Fibroblast of skin of abdomen (primary cell): ENCODE data around the gene MAPK8.
"Not testable (repeated sequence)": the region's sequence is repeated elsewhere in the genome, so short reads cannot be mapped to it uniquely, and the experiment has no call there.

ENCODE experiments used
- DNase-seq: peaks from one replicate; pipeline ENCODE4 v3.0.0-alpha.2; 2013

MAPK8 gene

DNA sequence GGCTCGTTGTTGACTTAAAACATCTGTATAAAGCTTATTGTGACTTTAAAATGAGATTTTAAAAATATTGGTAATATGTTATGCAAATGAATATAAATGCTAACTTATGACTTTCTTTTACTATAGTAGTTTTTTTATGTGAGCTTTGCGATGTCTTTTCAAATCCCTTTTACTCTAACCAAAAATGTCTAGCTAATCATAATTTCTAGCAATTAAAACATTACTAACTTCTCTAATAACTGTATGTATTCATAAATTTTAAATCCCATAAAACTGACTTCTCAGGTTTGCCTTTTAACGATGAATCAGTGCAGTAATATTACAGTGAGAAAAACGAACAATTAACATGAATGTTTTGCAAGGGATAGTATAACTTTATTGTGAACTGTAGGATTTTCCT, 113.2 kb downstream of the MAPK8 start:
- no peak for DNase-seq

DNA sequence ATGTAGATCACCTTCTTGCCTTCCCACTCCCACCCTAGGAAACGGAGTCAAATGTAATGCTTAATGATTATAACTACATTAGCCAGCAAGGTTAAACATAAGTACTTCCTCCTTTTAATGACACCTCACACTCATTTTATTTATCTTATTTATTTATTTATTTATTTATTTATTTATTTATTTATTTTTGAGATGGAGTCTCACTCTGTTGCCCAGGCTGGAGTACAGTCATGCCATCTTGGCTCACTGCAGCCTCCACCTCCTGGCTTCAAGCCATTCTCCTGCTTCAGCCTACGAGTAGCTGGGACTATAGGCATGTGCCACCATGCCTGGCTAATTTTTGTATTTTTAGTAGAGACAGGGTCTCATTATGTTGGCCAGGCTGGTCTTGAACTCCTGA, 115.4 kb downstream of the MAPK8 start:
- not testable (repeated sequence) for DNase-seq

DNA sequence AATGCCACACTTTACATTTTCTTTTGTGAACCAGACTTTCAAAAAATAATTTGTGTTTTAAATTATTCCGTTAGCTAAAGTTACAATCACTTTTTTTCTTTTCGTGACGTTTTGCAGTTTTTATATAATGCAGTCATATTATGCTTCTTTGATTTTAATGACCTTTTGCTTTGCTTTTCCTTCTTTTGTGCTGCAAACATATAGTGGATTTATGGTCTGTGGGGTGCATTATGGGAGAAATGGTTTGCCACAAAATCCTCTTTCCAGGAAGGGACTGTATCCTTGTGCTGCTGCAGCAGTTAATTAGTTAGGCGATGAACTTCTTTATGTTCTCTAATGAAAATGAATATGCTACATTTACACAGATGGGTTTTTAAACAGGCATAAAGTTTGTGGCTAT, 117.4 kb downstream of the MAPK8 start:
- DNase-seq: no peak

DNA sequence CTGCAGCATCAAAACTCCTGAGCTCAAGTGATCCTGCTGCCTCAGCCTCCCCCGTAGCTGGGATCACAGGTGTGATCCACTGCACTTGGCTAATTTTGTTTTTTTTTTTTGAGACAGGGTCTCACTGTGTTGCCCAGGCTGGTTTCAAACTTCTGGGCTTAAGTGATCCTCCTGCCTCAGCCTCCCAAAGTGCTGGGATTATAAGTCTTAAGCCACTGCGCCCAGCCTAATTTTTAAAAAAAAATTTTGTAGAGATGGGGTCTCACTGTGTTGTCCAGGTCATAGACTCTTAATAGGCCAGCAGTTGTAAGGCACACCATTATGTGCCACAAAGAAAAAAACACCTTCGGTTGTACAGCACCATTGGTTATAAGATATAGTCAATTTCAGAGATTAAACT, 122.4 kb downstream of the MAPK8 start:
- DNase-seq: no peak

DNA sequence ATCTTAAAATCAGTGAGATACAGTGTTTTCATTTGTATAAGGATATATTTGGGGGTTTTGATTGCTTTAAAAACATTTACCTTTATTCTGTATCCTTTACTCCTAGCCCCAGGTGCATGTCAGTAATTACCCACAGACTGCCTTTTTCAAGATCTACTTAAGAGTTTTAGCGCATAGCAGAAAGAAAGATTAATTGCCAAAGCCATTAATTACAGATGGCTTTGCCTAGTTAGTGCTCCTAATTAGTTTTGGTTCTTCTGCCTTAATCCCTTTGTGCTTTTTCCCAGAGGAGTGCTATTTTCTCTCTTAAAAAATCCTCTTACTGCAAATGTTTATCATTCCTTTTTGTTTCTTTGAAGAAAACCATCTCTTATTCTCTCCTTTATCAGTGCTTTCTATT, 122.8 kb downstream of the MAPK8 start:
- no peak for DNase-seq

DNA sequence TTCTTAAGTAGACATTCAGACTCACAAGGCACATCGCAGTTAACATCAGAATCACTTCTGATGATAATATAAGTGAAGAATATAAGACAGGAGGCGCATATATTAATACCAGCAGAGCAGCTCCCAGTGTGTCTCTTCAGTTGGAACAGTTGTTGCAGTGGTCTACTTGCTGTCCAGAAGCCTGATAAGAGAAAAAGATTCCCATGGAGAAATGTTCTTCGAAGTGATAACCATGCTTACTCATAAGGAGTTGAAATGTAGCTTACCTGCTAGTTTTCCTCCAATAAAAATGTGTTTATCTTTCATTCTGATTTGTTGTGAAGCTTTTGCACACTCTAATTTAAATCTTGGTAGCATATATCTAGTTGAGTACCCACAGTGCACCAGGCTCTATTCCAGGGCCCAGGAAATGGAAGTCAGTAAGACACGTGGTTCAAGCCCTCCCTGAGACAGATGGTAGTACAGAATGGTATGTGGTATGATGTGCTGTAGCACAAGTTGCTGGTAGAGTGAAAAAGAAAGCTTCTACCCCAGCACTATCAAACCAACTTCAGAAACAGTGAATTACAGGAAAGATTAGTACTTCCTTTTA, 124.0 kb downstream of the MAPK8 start:
- no peak for DNase-seq

DNA sequence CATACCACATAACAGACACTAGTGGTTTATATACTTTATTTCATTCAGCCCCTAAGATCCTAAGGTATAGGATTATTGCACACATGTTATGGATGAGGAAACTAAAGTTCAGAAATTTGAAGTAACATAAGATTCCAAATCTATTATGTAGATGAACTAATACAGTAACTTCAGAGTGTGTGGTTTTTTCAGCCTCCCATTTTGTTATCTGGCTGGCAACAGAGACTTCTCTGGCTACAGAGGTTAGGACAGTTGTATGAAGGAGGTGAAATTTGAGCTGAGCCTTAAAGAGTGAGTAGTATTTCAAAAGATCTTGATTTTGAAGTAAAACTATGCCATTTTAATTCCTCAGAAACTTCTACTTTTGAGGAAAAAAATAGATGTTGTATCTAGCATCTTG, 125.4 kb downstream of the MAPK8 start:
- no peak for DNase-seq

DNA sequence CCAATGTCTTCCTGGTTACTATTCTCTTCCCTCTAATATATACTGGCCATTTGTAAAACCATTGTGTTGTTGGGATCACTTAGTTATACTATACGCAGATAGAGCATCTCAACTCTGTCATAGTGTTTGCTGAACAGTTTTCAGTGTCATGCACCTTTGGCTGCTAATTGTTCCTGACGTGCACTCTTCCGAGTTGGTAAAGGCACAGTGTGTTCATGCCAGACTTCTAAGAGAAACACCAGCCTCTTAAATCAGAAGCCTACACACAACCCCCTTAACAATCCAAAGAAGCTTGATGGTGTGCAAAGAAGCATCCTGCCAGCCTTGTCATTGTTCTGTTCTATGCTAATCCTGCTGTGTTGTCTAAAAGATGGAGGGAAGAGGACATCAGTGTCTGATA, 131.1 kb downstream of the MAPK8 start:
- no peak for DNase-seq

DNA sequence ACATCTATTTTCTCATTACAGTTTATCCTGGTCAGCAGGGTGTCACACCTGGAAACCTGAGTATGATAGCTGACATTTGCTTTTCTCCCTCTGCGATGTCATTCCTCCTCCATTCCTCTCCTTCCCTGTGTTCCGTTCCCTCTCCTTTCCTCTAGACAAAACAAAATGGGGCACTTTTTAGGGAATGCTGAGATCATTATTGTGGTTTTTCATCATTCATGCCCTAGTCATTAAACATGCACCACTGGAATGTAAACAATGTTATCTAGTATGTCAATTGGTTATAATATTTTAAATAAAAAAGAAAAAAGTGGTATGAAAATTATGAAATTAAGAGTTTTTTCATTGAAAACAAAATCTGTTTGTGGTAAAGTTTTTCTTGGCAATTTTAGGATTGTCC, 132.6 kb downstream of the MAPK8 start:
- peak; percentile 78 for DNase-seq

DNA sequence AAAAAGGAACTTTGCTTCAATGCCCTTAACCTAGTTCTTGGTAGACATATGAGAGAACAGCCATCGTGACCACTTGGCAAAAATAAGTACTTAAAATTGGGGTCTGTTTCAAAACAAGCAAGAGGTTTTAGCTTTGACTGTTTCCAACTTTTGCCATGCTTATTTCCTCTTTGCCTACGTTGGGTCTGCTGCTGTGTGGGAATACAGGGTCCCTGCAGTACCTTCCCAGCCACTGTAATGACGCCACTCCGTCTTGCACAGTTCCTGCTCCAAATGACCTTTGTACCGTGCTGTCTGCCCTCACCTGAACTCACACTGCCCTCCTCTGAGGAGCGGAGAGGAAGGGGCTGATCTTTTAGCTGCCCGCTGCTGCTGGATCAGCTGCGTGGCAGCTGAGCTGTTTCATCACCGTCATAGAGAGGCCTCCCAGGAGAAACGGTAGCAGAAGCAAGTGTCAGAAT, 133.1 kb downstream of the MAPK8 start:
- DNase-seq: peak; percentile 44

DNA sequence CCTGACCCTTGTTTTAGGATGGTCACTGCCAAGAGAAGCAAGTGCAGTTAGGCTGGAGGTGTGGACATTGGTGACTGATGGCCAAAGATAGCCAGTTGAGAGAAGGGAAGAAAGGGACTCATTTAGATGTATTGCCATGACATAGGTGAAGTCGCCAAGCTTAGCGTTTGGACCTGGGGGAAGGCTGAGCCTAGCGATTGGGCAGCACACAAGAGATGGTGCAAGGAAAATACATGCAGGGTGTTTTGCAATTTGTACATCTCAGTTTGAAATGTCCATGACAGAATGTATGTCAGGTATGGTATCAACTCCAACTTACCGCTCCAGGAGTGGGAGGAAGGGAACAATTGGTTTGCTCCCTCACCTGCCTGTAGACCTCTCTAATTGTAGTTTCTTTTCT, 134.3 kb downstream of the MAPK8 start:
- DNase-seq: no peak

DNA sequence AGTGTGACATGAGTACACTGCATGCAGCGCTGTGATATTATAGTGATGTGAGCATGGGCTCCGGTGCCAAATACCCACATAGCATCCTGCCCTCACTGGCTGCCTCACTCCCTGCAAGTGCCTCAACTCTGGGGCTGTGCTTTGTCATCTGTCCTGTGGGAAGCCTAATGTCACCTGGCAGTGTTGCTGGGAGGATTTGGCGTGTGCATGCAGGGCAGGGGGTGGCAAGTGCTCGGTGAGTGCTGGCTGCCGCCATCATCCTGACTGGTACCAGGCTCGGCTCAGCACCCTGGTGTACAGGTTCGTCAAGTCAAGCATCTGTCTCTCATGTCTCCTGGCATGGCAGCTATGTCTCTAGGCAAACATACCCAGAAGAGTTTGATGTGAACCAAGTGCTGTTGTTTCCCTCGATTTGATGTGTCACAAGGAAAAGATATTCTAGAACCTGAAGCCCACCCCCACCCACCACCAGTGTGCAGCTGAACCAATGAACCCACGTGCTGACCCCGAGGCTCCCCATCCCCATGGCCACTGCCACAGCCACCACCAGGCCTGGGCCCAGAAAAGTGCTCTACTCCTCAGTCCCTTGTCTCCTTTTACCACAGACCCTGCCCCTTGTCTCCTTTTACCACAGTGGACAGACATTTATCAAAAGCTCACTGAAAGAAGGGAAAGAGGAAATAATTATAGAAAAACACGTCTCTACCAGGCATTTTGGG, 135.8 kb downstream of the MAPK8 start:
- no peak for DNase-seq

DNA sequence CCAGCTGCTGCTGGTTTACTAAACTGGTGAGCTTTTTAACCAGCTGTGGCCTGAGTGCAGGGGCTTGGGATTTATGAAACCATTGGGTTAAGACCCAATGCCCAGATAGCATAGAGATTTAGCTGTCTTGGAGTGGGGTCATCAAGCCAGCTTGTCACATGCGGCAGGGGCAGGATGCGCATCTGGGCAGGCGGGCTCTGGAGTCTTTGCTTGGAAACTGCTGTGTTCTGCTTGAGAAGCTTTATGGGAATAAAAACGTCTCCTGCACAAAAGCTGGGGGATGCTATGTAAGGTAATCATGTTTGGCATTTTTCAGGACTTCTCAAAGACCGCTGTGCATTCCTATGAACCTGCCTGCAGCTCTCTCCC, 136.3 kb downstream of the MAPK8 start:
- no peak for DNase-seq

DNA sequence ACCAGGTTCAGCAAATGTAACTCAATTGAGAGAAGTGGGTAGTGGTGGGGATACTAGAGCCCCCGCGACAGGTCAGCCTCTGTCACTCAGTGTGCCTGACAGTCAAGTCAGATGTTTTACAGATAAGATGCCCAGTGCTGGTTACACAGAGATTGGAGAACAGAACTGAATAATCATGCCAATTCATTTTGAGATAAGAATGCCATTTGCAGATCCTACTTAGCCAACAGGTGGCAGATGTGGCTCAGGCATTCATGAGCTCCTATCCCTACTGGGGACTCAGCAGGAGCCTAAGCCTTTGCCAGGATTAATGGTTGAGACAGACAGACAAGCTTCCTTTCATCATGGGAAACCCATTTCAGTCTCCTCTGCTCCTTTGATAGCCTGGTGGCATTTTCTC, 137.8 kb downstream of the MAPK8 start:
- peak; percentile 11 for DNase-seq

DNA sequence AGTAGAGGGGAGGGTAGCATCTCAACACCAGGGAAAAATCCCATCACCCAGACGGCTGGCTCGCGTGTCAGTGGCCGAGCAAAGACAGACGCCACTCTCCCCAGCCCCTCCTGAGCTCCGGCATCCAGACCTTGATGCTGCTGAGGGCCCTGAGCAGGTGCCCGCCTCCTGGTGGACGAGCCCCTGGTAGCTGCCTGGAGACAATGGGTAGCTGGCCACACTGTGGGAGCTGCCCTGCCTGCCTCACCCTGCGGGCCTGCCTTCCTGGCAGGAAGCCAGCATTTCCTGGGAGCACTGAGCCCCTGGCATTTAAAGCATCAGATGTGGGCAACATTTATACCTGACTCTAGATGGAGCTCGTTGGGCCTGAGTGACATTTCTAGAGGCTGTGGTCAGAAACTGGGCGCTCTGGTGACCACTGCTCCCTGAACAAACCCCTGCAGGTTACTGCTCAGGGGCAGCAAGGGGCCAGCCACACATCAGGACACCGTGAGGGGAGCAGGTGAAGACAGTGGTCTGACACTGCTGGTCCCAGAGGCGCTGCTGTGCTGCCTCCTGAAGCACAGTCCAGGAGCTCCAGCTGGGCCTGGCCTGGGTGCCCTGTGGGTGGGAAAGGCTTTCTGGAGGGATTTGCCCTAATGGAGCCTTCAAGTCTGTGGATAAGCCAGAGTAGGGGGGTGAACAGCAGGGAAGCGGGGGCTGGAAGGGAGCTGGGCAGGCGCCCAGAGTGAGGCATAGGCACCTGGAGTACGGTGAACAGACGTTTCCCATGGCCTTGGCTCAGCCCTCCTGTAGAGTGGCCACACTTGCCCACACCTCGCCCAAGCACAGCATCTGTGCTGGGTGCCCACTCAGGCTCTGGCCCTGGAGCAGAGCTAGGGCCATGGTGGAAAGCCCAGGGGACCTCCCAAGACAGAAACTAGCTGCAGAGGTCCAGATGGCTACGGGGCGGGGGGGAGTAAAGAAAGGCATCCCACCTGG, 138.7 kb downstream of the MAPK8 start:
- DNase-seq: no peak

DNA sequence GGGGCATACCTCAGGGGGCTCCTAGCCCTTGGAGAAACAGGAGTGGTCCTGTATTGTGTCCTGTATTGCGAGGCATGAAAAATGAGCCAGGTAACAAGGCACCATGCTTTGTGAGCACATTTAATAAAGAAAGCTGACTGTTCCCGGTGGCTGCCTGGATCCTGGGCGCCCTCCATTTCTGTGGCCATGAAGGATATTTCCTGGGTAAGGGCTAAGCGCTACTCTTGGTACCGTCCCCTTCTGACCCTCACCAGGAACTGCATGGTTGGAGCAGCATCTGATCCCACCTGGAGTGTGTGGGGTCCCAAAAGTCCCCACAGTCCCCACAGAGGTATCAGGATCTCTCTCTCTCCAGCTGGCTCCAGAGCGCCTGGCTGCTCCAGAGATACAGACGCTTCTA, 139.5 kb downstream of the MAPK8 start:
- no peak for DNase-seq

DNA sequence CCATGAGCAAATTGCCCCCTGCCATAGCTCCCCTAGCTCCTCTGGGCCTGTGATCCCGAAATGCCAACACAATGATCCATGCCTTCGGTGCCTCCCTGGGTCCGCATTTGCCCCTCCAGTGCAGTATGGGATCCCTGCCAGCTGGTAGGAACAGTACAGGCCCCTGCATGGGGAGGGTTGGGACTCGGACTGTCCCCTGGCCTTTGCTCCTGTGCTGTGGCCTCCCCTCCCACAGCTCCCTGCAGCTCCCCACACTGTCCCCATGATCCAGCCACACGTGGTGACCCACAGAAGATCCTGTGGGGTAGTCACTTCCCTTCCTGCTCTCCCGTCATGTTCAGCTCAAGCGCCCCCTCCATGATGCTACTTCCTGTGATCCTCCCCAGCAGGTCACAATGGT, 140.3 kb downstream of the MAPK8 start:
- DNase-seq: no peak

DNA sequence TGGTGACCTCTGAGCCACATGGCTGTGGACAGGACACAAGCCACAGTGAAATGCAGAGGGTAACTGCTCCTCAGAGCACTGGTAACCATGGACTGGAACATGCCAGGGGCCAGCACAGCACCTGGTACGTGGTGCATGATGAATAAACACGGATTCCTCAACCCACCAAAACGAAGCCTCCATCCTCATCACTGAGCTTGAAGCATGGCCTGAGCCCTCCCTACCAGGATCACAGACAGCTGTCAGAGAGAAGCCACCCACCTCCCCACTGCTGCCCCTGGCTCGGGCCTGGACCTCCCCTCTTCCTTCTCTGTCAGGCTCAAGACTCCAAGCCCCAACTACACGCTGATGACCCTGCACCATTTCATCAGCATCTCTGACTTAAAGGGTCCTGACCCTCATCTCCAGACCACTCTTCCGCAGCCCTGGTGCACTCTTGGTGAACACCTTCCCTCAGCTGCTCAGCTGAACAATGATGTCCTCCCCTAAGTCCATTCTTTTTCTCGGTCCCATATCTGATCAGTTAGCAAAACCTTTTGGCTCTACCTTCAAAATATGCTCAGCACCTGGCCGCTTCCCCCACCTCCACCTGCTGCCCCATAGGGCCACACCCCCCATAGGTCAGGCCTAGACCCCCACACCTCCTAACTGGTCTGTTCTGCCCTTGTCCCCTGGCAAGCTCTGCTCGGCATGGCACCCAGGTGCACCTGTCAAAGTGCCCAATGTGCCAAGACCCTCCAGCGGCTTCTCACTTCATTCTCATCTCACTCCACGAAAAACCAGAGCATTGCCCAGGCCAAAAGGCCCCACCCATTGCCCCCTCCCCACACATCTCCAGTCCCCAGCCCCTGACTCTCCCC, 141.1 kb downstream of the MAPK8 start:
- no peak for DNase-seq

DNA sequence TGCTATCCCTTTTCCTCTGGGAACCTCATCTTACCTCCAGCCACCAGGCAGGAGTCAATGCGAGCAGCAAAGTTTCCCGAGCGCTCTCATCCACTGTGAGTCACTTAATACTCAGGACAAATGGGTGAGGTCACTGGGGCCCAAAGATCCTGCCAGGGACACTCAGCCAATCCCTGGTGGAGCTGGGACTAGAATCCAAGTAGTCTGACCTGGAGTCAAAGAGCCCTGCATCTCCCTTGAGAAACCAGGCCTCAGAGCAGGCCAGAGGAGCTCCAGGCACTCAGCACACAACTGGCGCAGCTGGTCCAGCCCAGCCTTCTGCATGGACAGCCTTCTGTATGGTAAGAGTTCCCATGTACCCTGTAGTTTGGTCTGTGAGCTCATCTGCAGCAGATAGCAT, 142.3 kb downstream of the MAPK8 start:
- DNase-seq: peak; percentile 16

DNA sequence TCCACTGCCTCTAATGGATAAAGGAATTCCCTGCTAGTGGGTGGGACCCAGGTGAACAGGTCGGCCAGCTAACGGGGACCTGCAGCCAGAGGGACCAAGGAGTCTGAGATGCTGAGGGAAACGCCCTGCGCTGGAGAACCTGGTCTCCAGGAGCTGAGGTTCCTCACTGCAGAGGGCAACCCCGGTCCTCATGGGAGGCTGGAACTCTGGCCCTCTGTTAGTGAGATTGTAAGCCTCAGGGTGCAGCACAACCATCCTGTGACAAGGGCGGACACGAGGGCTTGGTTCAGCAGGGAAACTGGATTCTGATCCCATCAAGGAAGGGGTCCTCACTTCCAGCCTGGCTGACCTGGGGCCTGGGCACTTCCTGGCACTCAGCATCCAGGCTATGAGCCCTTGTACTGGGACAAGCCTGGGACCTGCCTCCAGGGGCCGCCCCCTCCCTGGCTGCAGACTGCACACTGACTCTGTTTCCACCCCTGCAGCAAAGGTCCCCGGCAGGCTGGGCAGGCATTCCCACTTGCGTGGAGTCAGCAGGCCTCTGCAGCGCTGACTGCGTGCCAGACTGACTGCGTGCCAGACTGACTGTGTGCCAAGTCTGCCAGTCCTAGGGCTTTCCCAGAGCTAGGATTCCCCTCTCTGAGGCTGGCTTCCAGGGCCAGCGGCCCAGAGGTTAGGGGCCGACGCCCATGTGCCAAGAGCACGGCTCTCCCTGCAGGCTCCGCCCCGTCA, 143.2 kb downstream of the MAPK8 start:
- no peak for DNase-seq

DNA sequence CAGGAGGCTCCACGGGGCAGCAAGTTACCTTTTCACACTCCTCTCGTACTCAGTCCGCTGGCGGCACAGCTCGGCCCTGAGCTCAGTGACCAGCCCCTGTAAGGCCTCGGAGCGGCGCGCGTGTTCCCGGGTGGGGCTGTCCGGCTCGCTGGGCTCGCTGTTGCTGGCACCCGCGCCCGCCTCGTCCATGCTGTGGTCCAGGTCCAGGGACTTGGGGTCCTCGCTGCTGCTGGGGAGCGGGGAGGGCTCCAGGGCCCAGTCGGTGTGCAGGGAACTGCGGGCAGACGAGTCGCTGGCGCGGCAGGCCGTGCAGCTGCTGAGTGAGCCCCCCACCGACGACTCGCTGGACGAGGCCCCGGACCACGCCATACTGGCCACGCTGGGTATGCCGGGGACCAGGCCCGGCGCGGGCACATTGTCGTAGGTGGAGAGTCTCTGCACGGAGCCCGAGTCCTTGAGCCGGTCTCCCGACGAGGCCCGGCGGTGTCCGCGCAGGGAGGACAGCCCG, 143.8 kb downstream of the MAPK8 start:
- DNase-seq: no peak
